HEK293 (cell line): ENCODE data around the gene ZDHHC11.

Experiments
- CTCF ChIA-PET: fragments of 350-600 bp; formaldehyde crosslinking; extraction: SDS; loops from one replicate; lab custom pipeline; 2021; ENCODE audit warnings: antibody characterized with exemption; lab: Yijun Ruan, JAX
- POLR2A ChIA-PET: fragments of 300-600 bp; formaldehyde crosslinking; extraction: SDS; loops from one replicate; lab custom pipeline; 2020; ENCODE audit warnings: antibody characterized with exemption, inconsistent platforms; lab: Yijun Ruan, JAX
- H3K27ac ChIP-seq: fragments of 200-500 bp; sonication (Bioruptor generic); 2 replicates; pipeline ENCODE4 v1.5.1; 2014; ENCODE audit warnings: low read depth, low read length, control low read depth, inconsistent platforms; ENCODE audit errors: extremely low read depth
- H3K36me3 ChIP-seq, 2 experiments: fragments of 200-500 bp in 1 of 2; sonication (Bioruptor generic) in 1 of 2; 1 replicate in 1 of 2; 2 replicates in 1 of 2; pipeline ENCODE4 v1.5.1; 2014 to 2017; ENCODE audit warnings: inconsistent platforms in 2 of 2, low read length in 2 of 2; ENCODE audit not compliant: control insufficient read depth in 2 of 2, insufficient read depth in 1 of 2
- H3K4me1 ChIP-seq: fragments of 200-500 bp; sonication (Bioruptor generic); 2 replicates; pipeline ENCODE4 v1.5.1; 2014; ENCODE audit warnings: mild to moderate bottlenecking, low read length, inconsistent platforms; ENCODE audit not compliant: control insufficient read depth, insufficient read depth
- H3K4me3 ChIP-seq: 2 replicates; pipeline ENCODE4 v1.5.1; 2011; ENCODE audit warnings: low read depth, mild to moderate bottlenecking, control low read depth, low read length, moderate library complexity
- H3K9me3 ChIP-seq: fragments of 200-500 bp; sonication (Bioruptor generic); 2 replicates; pipeline ENCODE4 v1.5.1; 2014; ENCODE audit warnings: low read depth, low read length, inconsistent platforms; ENCODE audit not compliant: control insufficient read depth, insufficient read depth
- ATF2 ChIP-seq: fragments of 450-650 bp; formaldehyde crosslinking; IDR thresholded peaks from 2 replicates; pipeline ENCODE4 v1.5.1; 2016; ENCODE audit warnings: missing biosample characterization, missing genetic modification characterization, low read depth
- GLI4 ChIP-seq: fragments of 450-650 bp; formaldehyde crosslinking; IDR thresholded peaks from 2 replicates; pipeline ENCODE4 v1.5.1; 2016; ENCODE audit warnings: missing biosample characterization, missing genetic modification characterization
- IKZF3 ChIP-seq: fragments of 450-650 bp; IDR thresholded peaks from 2 replicates; pipeline ENCODE4 v1.5.0; 2018; ENCODE audit warnings: missing biosample characterization, mild to moderate bottlenecking, missing genetic modification characterization, moderate library complexity
- KLF8 ChIP-seq: fragments of 450-650 bp; formaldehyde crosslinking; IDR thresholded peaks from 2 replicates; pipeline ENCODE4 v1.5.1; 2016; ENCODE audit warnings: missing biosample characterization, missing genetic modification characterization
- KLF9 ChIP-seq: fragments of 450-650 bp; formaldehyde crosslinking; IDR thresholded peaks from 2 replicates; pipeline ENCODE4 v1.5.1; 2016; ENCODE audit warnings: missing biosample characterization, missing genetic modification characterization, low read depth
- TRIM28 ChIP-seq: IDR thresholded peaks from 2 replicates; pipeline ENCODE4 v1.6.1; 2011; ENCODE audit warnings: low read length, control low read depth, borderline replicate concordance
- ZBTB44 ChIP-seq: fragments of 450-650 bp; IDR thresholded peaks from 2 replicates; pipeline ENCODE4 v1.5.1; 2018; ENCODE audit warnings: missing biosample characterization, mild to moderate bottlenecking, missing genetic modification characterization
- ZFP41 ChIP-seq: fragments of 450-650 bp; formaldehyde crosslinking; IDR thresholded peaks from 2 replicates; pipeline ENCODE4 v1.5.1; 2016; ENCODE audit warnings: missing biosample characterization, missing genetic modification characterization, borderline replicate concordance
- ZNF16 ChIP-seq: fragments of 450-650 bp; formaldehyde crosslinking; IDR thresholded peaks from 2 replicates; pipeline ENCODE4 v1.5.1; 2016; ENCODE audit warnings: low read depth, missing biosample characterization, missing genetic modification characterization
- ZNF211 ChIP-seq: fragments of 450-650 bp; formaldehyde crosslinking; IDR thresholded peaks from 2 replicates; pipeline ENCODE4 v1.5.1; 2016; ENCODE audit warnings: low read depth, missing biosample characterization, missing genetic modification characterization
- ZNF280C ChIP-seq: fragments of 450-650 bp; formaldehyde crosslinking; IDR thresholded peaks from 2 replicates; pipeline ENCODE4 v1.5.1; 2016; ENCODE audit warnings: missing biosample characterization, missing genetic modification characterization
- ZNF350 ChIP-seq: fragments of 450-650 bp; formaldehyde crosslinking; IDR thresholded peaks from 2 replicates; pipeline ENCODE4 v1.5.0; 2017; ENCODE audit warnings: missing biosample characterization, mild to moderate bottlenecking, missing genetic modification characterization
- ZNF404 ChIP-seq: fragments of 450-650 bp; formaldehyde crosslinking; IDR thresholded peaks from 2 replicates; pipeline ENCODE4 v1.5.1; 2017; ENCODE audit warnings: missing biosample characterization, missing genetic modification characterization
- ZNF548 ChIP-seq: fragments of 450-650 bp; formaldehyde crosslinking; IDR thresholded peaks from 2 replicates; pipeline ENCODE4 v1.5.1; 2016; ENCODE audit warnings: missing biosample characterization, missing genetic modification characterization
- ZNF654 ChIP-seq: fragments of 450-650 bp; formaldehyde crosslinking; IDR thresholded peaks from 2 replicates; pipeline ENCODE4 v1.5.1; 2016; ENCODE audit warnings: low read depth, missing biosample characterization, missing genetic modification characterization
- ZNF837 ChIP-seq: fragments of 450-650 bp; formaldehyde crosslinking; IDR thresholded peaks from 2 replicates; pipeline ENCODE4 v1.5.1; 2016; ENCODE audit warnings: missing biosample characterization, missing genetic modification characterization
- ZSCAN30 ChIP-seq: fragments of 450-650 bp; IDR thresholded peaks from 2 replicates; pipeline ENCODE4 v1.5.1; 2018; ENCODE audit warnings: missing biosample characterization, mild to moderate bottlenecking, missing genetic modification characterization, moderate library complexity
- ZXDB ChIP-seq: fragments of 450-650 bp; formaldehyde crosslinking; IDR thresholded peaks from 2 replicates; pipeline ENCODE4 v1.5.1; 2016; ENCODE audit warnings: missing biosample characterization, missing genetic modification characterization

ZDHHC11 gene

DNA sequence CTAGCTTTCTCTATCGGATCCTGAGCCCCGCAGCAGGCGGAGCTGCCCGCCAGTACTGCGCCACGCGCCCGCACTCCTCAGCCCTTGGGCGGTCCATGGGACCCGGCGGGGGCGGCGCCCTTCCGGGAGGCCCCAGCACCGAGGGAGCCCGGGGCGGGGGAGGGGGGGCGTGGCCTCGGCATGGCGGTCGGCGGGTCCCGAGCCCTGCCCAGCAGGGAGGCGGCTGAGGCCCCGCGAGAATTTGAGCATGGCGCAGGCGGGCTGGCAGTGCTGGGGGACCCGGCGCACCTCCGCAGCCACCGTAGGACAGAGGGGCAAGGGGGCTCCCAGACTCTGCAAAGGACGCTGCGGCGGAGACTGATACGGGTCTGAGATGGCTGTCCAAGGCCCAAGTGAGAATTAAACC is 73.0 kb downstream of the ZDHHC11 start (continued):
- TF ChIP-seq ATF2 (tag by site-specific recombination) = no peak

GRCh38 chr5:776862-777711 is 73.7 kb downstream of the ZDHHC11 start:
- ChIA-PET POLR2A (no interaction called here), CTCF (no interaction called here)
- H3K4me3 ChIP-seq = no peak overlapping the region
- no peaks in the 10 kb centered on the region for H3K4me1 ChIP-seq
- H3K36me3 ChIP-seq = no peaks in the 10 kb centered on the region
- H3K27ac ChIP-seq = no peak overlapping the region
- TF ChIP-seq IKZF3 (tag by site-specific recombination) (no peak), ZFP41 (tag by site-specific recombination) (no peak), ZNF548 (tag by site-specific recombination) (no peak), ZXDB (no peak), ZNF654 (tag by site-specific recombination) (no peak), KLF9 (no peak), ZNF280C (tag by site-specific recombination) (no peak), TRIM28 (no peak), ZNF350 (tag by site-specific recombination) (no peak), ZNF211 (tag by site-specific recombination) (no peak), ZSCAN30 (tag by site-specific recombination) (no peak), GLI4 (no peak), KLF8 (tag by site-specific recombination) (no peak), ZNF837 (tag by site-specific recombination) (no peak), ZBTB44 (tag by site-specific recombination) (no peak), ZNF404 (tag by site-specific recombination) (no peak), ZNF16 (tag by site-specific recombination) (no peak)
- H3K9me3 ChIP-seq = no peaks in the 10 kb centered on the region
